ENCODE results near the gene ATP5F1C.

Gene ATP5F1C

DNA sequence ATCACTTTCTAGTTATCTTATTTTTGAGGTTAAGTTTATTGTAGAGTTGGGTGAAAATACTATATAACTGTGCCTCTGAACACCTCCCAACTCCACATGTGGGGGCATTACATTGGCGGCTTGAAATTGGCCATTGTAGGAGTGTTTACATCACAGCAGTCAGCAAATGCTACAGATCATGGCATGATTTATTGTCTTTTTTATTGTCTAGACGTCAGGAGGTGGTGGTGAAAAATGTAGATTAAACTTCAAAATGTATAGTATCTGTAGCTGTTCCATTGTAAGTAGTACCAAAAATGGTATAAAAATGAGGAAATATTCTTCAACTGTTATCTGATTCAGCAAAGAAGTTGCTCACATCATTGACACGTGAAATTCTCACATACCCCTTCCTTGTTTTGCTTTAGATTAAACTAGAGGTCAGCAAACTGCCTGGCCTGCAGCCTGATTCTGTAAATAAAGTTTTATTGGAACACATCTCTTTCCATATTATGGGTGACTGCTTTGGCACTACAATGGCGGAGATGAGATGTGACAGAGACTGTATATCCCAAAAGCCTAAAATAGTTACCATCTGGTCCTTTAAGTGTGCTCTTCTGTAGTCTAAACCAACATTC lies 65.4 kb downstream of the ATP5F1C start:
- DNase-seq (ENCODE audit: low read depth) = no peak

- DNase-seq (ENCODE audit: low read depth) = no peak
Observed at GRCh38 chr10:7853890-7854289, 65.9 kb downstream of the ATP5F1C start.

DNA sequence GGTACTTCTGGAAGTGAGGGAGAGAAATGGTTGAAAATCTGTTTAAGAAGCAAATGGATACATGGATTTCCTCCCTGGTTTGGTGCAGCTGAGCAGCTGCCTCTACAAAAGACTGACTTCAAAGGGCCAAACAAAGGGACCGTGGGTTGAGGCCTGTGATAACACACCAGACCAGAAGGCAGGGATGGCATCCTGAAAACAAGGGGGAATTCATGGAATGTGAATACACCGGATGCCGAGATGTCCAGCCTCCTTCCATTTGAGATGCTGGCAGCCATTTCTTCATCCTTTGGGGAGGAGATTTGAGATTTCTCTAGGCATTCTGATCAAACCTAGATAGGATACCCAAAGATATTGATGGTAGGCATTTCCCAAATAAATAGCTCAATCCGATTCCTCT lies 67.2 kb downstream of the ATP5F1C start:
- DNase-seq (ENCODE audit: low read depth) = no peak

- no peak for DNase-seq (ENCODE audit: low read depth)
Observed at GRCh38 chr10:7856678-7857077, 68.7 kb downstream of the ATP5F1C start.

DNA sequence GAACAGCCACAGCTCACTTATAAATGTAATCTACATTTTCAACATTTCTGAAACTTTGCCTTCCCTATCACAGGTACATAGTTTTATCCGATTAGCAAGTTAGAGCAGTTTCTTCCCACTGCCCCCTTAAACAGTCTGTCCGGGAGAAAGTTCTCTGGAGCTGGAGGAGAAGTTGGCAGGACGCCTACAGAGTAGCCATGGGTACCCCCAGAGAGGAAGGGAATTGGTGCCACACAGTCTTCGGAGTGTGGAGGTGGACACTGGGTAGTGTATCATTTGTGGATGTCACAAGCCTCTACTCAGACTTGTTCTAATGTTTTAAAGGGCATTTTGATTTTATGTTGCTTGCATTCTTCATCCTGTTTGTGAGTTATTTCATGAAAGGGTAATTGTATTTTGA lies 69.3 kb downstream of the ATP5F1C start:
- no peak for DNase-seq (ENCODE audit: low read depth)
